OCI-LY7 (cell line): ENCODE results near the gene OLFM3. TPM values are rescaled to one million over a fixed set of nuclear protein-coding genes. Genes with fewer than 3 reads are reported as not detected.

ENCODE experiments used
- BruUV-seq: library from RNA; stranded (reverse); fragments of 400-500 nt; replicated peaks from 2 replicates; lab custom pipeline; 2021; lab: Mats Ljungman, UMichigan
- CTCF ChIA-PET: fragments of 300-600 bp; sonication (Branson Sonifier 250); formaldehyde crosslinking; loops from one replicate; lab custom pipeline; 2022; ENCODE audit warnings: antibody characterized with exemption; ENCODE audit not compliant: unreplicated experiment; lab: Charles Lee
- POLR2A ChIA-PET: fragments of 300-600 bp; sonication (Branson Sonifier 250); formaldehyde crosslinking; loops from one replicate; lab custom pipeline; 2022; ENCODE audit warnings: antibody characterized with exemption; lab: Charles Lee
- DNase-seq: peaks from one replicate; pipeline ENCODE4 v3.0.0-alpha.2; 2015; ENCODE audit warnings: low spot score
- H2AFZ ChIP-seq: fragments of 200-600 bp; sonication (generic), shearing (Covaris generic); 2 replicates; pipeline ENCODE4 v1.6.1; 2014; ENCODE audit warnings: mild to moderate bottlenecking, antibody characterized with exemption, low read length, moderate library complexity
- H3K27ac ChIP-seq: fragments of 200-600 bp; sonication (generic); 2 replicates; pipeline ENCODE4 v1.5.1; 2014; ENCODE audit warnings: mixed run types, low read depth, mild to moderate bottlenecking, moderate library complexity, low read length, inconsistent platforms; ENCODE audit not compliant: poor library complexity, severe bottlenecking
- H3K36me3 ChIP-seq: fragments of 200-600 bp; sonication (generic); 2 replicates; pipeline ENCODE4 v1.6.1; 2014; ENCODE audit warnings: mild to moderate bottlenecking, antibody characterized with exemption, low read length, moderate library complexity, mixed read lengths; ENCODE audit not compliant: insufficient read depth
- H3K4me1 ChIP-seq: fragments of 200-600 bp; sonication (generic); 2 replicates; pipeline ENCODE4 v1.5.1; 2014; ENCODE audit warnings: mild to moderate bottlenecking, low read length; ENCODE audit not compliant: insufficient read depth, poor library complexity, severe bottlenecking
- H3K4me2 ChIP-seq: fragments of 200-600 bp; sonication (generic); 2 replicates; pipeline ENCODE4 v1.6.1; 2014; ENCODE audit warnings: mild to moderate bottlenecking, low read length
- H3K4me3 ChIP-seq: fragments of 200-600 bp; sonication (generic); 2 replicates; pipeline ENCODE4 v1.5.1; 2014; ENCODE audit warnings: mild to moderate bottlenecking, low read depth, low read length; ENCODE audit not compliant: poor library complexity, severe bottlenecking
- H3K79me2 ChIP-seq: fragments of 200-600 bp; sonication (generic); 2 replicates; pipeline ENCODE4 v1.6.1; 2016; ENCODE audit warnings: low read depth, mild to moderate bottlenecking, low read length, moderate library complexity, mixed read lengths; ENCODE audit not compliant: insufficient read depth
- H3K9me2 ChIP-seq: fragments of 200-600 bp; sonication (generic); 2 replicates; pipeline ENCODE4 v1.6.1; 2016; ENCODE audit warnings: mild to moderate bottlenecking, low read length, mixed read lengths; ENCODE audit not compliant: insufficient read depth
- H3K9me3 ChIP-seq: fragments of 200-600 bp; sonication (generic); 2 replicates; pipeline ENCODE4 v1.6.1; 2014; ENCODE audit warnings: mild to moderate bottlenecking, mixed run types, low read length, mixed read lengths
- H4K20me1 ChIP-seq: fragments of 200-600 bp; sonication (generic); 2 replicates; pipeline ENCODE4 v1.6.1; 2014; ENCODE audit warnings: mild to moderate bottlenecking, antibody characterized with exemption, low read length, moderate library complexity, mixed read lengths; ENCODE audit not compliant: insufficient read depth
- EZH2phosphoT487 ChIP-seq: fragments of 200-600 bp; sonication (generic); IDR thresholded peaks from 2 replicates; pipeline ENCODE4 v1.6.1; 2018; ENCODE audit warnings: low read depth, borderline replicate concordance, mild to moderate bottlenecking, mixed run types, antibody characterized with exemption, low read length, moderate library complexity, mixed read lengths
- intact Hi-C: fragments of 100-400 bp; cut with micrococcal nuclease; formaldehyde crosslinking; loops from one replicate; pipeline ENCODE4 v1.10.0; 2022; ENCODE audit not compliant: unreplicated experiment
- total RNA-seq, 2 experiments: library from RNA; depleted of rRNA in 1 of 2; stranded (reverse); fragments of >200 nt in 1 of 2; shearing (Covaris generic) in 1 of 2; gene quantifications; 2 replicates each; pipeline ENCODE4 v1.2.3, GENCODE V29; 2014 to 2022
- TF ChIP-seq, protein P1 (sequence below): fragments of 200-600 bp; sonication (generic); conservative IDR thresholded peaks from 2 replicates; pipeline ENCODE4 v1.5.1; 2014; ENCODE audit warnings: mild to moderate bottlenecking, antibody characterized with exemption, low read length, moderate library complexity, mixed read lengths

Gene OLFM3
- total RNA-seq, 2 experiments from 2014 or later: not detected

- Histone ChIP-seq H3K4me1 (no peaks in the 10 kb centered on the region), H3K36me3 (no peaks in the 10 kb centered on the region), H3K9me3 (no peaks in the 10 kb centered on the region), H3K79me2 (no peaks in the 10 kb centered on the region), H3K27ac (no peak overlapping the region), H4K20me1 (no peaks in the 10 kb centered on the region), H3K9me2 (no peaks in the 10 kb centered on the region), H3K4me3 (no peak overlapping the region), H2AFZ (no peak overlapping the region), H3K4me2 (no peak overlapping the region)
- BruUV-seq: no TSS peak
- intact Hi-C loops: no loop called here
- no peak for TF ChIP-seq EZH2phosphoT487
- ChIA-PET CTCF (no interaction called here), POLR2A (no interaction called here)
- no peak for DNase-seq
Observed at GRCh38 chr1:101907264-101907663, 89.5 kb downstream of the OLFM3 start.

GRCh38 chr1:101905283-101905835 lies 91.4 kb downstream of the OLFM3 start:
- DNase-seq: no peak
- H3K27ac ChIP-seq: no peak overlapping the region
- ChIA-PET CTCF (no interaction called here), POLR2A (interaction anchor here (1.3 kb wide), 1 partner anchor 67 kb away, joined by 4 read pairs; no protein-coding TSS in a partner anchor)
- no peak overlapping the region for H3K4me3 ChIP-seq
- no peaks in the 10 kb centered on the region for H3K79me2 ChIP-seq
- intact Hi-C loops: no loop called here
- TF ChIP-seq, protein P1, sequence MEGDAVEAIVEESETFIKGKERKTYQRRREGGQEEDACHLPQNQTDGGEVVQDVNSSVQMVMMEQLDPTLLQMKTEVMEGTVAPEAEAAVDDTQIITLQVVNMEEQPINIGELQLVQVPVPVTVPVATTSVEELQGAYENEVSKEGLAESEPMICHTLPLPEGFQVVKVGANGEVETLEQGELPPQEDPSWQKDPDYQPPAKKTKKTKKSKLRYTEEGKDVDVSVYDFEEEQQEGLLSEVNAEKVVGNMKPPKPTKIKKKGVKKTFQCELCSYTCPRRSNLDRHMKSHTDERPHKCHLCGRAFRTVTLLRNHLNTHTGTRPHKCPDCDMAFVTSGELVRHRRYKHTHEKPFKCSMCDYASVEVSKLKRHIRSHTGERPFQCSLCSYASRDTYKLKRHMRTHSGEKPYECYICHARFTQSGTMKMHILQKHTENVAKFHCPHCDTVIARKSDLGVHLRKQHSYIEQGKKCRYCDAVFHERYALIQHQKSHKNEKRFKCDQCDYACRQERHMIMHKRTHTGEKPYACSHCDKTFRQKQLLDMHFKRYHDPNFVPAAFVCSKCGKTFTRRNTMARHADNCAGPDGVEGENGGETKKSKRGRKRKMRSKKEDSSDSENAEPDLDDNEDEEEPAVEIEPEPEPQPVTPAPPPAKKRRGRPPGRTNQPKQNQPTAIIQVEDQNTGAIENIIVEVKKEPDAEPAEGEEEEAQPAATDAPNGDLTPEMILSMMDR: no peak
- TF ChIP-seq EZH2phosphoT487: no peak
- no peaks in the 10 kb centered on the region for H3K36me3 ChIP-seq
- BruUV-seq: no TSS peak
- no peaks in the 10 kb centered on the region for H4K20me1 ChIP-seq
- no peaks in the 10 kb centered on the region for H3K9me2 ChIP-seq
- no peaks in the 10 kb centered on the region for H3K4me1 ChIP-seq
- H3K4me2 ChIP-seq: no peak overlapping the region
- H3K9me3 ChIP-seq: no peaks in the 10 kb centered on the region
- H2AFZ ChIP-seq: no peak overlapping the region

DNA sequence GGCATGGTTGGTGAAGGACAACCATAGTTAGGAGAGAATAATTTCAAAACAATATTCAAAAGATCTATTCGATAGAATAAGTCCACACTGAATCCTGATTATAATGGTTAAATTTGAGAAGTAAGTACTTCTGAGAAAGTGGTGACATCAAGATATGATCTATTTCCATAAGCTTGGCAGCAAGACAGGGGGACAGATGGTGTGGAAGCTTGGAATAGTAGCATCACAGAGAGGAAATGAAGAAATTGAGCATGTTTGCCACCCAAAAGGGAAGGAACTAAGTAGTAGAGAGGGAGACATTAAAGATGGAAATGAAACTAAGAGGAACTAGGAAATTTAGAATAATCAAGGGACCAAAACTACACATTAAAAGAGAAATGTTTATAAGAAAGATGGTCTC lies 94.5 kb downstream of the OLFM3 start:
- Histone ChIP-seq H3K27ac (no peak overlapping the region), H3K4me2 (no peak overlapping the region), H3K4me1 (no peaks in the 10 kb centered on the region), H3K36me3 (no peaks in the 10 kb centered on the region), H3K9me3 (no peaks in the 10 kb centered on the region), H3K9me2 (no peaks in the 10 kb centered on the region), H3K79me2 (no peaks in the 10 kb centered on the region), H2AFZ (no peak overlapping the region), H4K20me1 (no peaks in the 10 kb centered on the region), H3K4me3 (no peak overlapping the region)
- ChIA-PET CTCF (no interaction called here), POLR2A (interaction anchor here (0.7 kb wide), 1 partner anchor 1116 kb away, joined by 3 read pairs; no protein-coding TSS in a partner anchor)
- TF ChIP-seq, protein P1: no peak
- no peak for TF ChIP-seq EZH2phosphoT487
- intact Hi-C loops: no loop called here
- DNase-seq: no peak
- BruUV-seq: no TSS peak
